GM21381 (cell line): ENCODE measurements around the gene GNG12.
"Not testable (repeated sequence)": the region's sequence is repeated elsewhere in the genome, so short reads cannot be mapped to it uniquely, and the experiment has no call there.

ENCODE experiments used
- ATAC-seq: cut with Tn5 transposase; IDR thresholded peaks from one replicate; pipeline ENCODE4 v1.9.1; 2021; ENCODE audit warnings: mild to moderate bottlenecking, moderate library complexity; ENCODE audit not compliant: unreplicated experiment

The GNG12 gene

DNA sequence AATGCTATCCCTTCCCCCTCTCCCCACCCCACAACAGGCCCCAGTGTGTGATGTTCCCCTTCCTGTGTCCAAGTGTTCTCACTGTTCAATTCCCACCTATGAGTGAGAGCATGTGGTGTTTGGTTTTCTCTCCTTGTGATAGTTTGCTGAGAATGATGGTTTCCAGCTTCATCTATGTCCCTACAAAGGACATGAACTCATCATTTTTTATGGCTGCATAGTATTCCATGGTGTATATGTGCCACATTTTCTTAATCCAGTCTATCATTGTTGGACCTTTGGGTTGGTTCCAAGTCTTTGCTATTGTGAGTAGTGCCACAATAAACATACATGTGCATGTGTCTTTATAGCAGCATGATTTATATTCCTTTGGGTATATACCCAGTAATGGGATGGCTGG lies 168.0 kb downstream of the GNG12 start:
- not testable (repeated sequence) for ATAC-seq

DNA sequence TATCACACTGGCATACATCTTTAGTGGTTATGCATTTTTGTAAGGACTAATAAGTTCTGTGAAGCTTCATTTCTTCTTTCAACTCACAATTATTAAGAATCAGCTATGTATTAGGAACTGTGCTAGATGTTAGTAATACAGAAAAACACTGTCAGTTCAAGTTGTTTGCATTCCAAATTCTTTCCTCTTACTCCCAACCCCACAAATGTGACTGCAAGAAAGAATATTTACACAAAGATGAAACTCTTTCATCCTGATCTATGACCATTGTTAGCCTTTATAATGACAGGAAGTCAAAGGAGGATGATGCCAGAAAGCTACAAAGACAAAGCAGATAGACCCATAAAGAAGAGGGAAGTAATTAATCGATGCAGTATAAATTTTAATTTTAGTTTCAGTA lies 169.2 kb downstream of the GNG12 start:
- no peak for ATAC-seq

DNA sequence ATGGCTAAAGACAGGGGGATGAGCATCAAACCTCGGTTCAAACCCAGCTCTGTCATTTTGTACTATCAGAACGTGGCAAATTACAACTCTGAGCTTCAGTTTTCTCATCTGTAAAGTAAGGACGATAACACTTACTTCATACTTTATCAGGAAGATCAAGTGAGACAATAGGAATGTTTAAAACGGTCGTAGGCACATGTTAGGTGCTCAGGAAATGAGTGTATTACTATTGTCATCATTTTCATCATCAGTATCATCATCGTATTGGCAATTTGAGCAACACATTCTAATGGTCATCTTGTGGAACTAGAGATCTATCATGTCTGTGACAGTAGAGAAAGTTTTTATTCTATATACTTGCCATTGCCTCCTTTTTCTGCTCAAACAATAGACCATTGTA lies 170.4 kb downstream of the GNG12 start:
- ATAC-seq, result no peak

DNA sequence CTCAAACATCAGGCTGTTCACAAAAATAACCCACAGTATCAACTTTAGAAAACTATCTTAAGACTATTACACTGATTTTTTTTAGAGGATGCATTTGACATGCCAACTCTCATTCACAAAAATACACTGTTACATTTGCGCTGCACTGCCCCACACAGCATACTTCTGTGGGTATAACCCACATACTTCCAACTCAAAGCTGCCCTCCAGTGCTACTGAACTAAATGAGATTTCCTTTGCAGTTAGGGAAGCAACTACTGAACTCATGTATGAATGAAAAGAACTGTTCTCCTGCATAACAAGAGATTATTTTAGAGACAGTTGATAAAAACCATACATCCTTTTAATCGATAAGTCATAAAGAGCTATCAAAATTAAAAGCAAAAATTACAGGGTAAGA lies 174.0 kb downstream of the GNG12 start:
- no peak for ATAC-seq

DNA sequence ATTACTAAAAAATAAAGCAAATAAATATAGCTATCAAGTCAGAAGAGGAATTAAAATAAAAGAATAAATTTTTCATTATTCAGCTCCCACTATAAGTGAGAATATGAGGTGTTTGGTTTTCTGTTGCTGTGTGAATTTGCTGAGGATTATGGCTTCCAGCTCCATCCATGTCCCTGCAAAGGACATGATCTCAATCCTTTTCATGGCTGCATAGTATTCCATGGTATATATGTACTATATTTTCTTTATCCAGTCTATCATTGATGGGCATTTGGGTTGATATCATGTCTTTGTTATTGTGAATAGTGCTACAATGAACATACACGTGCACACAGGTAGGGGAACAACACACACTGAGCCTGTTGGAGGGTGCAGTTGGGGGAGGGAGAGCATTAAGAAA lies 176.1 kb downstream of the GNG12 start:
- not testable (repeated sequence) for ATAC-seq

DNA sequence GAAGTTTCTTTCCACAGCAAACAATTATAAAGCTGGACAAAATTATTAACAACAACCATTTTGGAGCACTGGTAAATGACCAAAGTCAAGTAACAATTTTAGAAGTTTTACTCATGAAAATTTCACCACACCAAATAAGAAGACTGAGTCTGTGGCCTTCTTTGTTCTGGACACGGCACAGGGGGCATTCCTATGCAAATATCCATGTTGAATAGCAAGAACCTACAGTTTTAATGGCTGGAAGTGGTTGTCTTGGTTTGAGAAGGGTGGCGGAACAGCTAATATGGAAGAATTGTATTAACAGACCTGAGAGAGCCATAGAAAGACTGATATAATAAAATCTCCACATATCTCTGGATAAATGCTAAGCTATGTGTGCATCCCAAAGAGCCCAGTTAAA lies 177.7 kb downstream of the GNG12 start:
- no peak for ATAC-seq

DNA sequence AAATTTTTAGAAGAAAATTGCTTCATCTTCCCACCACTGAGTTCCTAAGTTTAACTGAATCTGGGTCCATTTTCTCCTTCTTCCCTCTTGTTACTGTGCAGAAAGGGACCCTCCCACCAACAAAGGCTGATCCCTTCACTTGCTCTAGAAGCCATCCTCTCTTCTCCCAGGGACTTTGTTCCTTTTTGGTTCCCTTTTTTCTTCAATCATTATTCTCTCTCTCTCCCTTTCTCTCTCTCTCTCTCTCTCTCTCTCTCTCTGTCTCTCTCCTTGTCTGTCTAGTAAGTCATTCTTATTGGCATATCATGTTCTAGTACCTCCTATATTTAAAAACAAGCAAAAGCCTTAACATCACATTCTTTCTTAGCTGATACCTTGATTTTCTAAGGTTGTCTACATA lies 180.0 kb downstream of the GNG12 start:
- no peak for ATAC-seq

DNA sequence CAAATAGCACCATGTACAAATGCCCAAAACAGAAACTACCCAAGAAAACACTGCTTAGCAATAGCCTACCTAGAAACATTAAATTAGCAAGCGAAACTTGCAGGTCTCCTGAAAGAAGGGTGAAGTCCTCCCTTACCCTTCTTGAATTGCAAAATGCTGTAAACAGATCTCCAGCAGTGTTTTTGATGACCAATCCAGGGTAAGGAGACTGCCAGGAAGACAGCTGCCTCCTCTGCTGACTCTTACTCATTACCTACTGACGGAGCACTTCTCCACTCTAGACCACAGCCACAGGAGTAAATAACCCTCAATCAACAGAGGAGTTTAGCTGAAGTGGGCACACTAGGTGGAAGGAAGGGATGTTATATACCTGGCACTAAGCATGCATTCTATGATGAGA lies 180.5 kb downstream of the GNG12 start:
- ATAC-seq, result peak; percentile 40
